Adrenal gland (tissue), 12 donors: ENCODE results near the gene MYO9B. TPM values are rescaled to one million over a fixed set of nuclear protein-coding genes. Genes with fewer than 3 reads are reported as not detected.

Experiments used
- DNase-seq, 7 donors: peaks; one replicate each; pipeline ENCODE4 v3.0.0-alpha.2; 2019 to 2020
- H3K27ac ChIP-seq, 5 donors: fragments of 200-600 bp; sonication (generic) in 4 of 5; 1 replicate in 3 of 5; 2 replicates in 2 of 5; pipeline versions ENCODE4 v1.5.1 to v1.8.0; 2016 to 2020; ENCODE audit warnings: mild to moderate bottlenecking in 1 of 5
- H3K27me3 ChIP-seq: fragments of 200-600 bp; 2 replicates; pipeline ENCODE4 v1.8.0; 2021
- H3K36me3 ChIP-seq, 2 donors: fragments of 200-600 bp; replicated peaks in 1 of 2; 1 replicate in 1 of 2; 2 replicates in 1 of 2; pipeline versions ENCODE4 v1.5.1 to v1.8.0; 2018 to 2022
- H3K4me1 ChIP-seq, 2 donors: fragments of 200-600 bp; replicated peaks in 1 of 2; 1 replicate in 1 of 2; 2 replicates in 1 of 2; pipeline versions ENCODE4 v1.5.1 to v1.8.0; 2018 to 2021
- H3K4me3 ChIP-seq, 4 donors: fragments of 200-600 bp; sonication (generic) in 3 of 4; one replicate each; pipeline ENCODE4 v1.5.1; 2016 to 2018
- H3K9me3 ChIP-seq, 3 donors: fragments of 200-600 bp; sonication (generic) in 1 of 3; replicated peaks in 1 of 3; 1 replicate in 2 of 3; 2 replicates in 1 of 3; pipeline versions ENCODE4 v1.5.1 to v1.8.0; 2016 to 2021
- CTCF ChIP-seq, 6 experiments: fragments of 450-650 bp in 4 of 6; fragments of 200-600 bp in 2 of 6; sonication (generic) in 1 of 6; IDR thresholded peaks; 1 replicate in 5 of 6; 2 replicates in 1 of 6; pipeline versions ENCODE4 v1.5.1 to v1.8.0; 2016 to 2021; ENCODE audit warnings: antibody characterized with exemption in 6 of 6, mild to moderate bottlenecking in 2 of 6, moderate library complexity in 1 of 6
- POLR2A ChIP-seq, 2 donors: fragments of 450-650 bp; IDR thresholded peaks; one replicate each; pipeline ENCODE4 v1.6.1; 2017; ENCODE audit warnings: antibody characterized with exemption in 2 of 2, mild to moderate bottlenecking in 2 of 2, moderate library complexity in 1 of 2
- WGBS, 4 donors: extraction: QIAGEN DNeasy Blood & Tissue Kit in 2 of 4; methylation state at CpG; one replicate each; pipeline versions ENCODE4 v1.1.5 to v1.1.7; 2013 to 2017; 5-methylcytosine and 5-hydroxymethylcytosine counted together
- intact Hi-C, 2 donors: fragments of 100-400 bp; cut with DNase I; formaldehyde crosslinking; loops; one replicate each; pipeline versions ENCODE4 v1.14.1 to v1.15.0; 2022 to 2023
- polyA plus RNA-seq, 3 donors: library from polyadenylated mRNA; stranded (reverse); fragments of 200-250 nt in 2 of 3; fragments of 350-450 nt in 1 of 3; fragmentation: Illumina TruSeq in 1 of 3; extraction: RNeasy Lipid Tissue Mini Kit (QIAGEN cat#74804) in 1 of 3; gene quantifications; one replicate each; pipeline ENCODE4 v1.2.3, GENCODE V29; 2013 to 2014
- total RNA-seq, 9 donors: library from RNA; depleted of rRNA in 4 of 9; stranded (reverse); fragments of >200 nt in 4 of 9; fragments of 120-200 nt in 1 of 9; fragmentation: NEBNext Ultra II Directional in 1 of 9; extraction: Animal tissue kit (Norgen Biotek cat#: 25700) in 1 of 9; gene quantifications; one replicate each; pipeline versions ENCODE4 v1.1.0 to v1.2.4, GENCODE V29; 2013 to 2023
- donor health status: healthy with polysubstance abuse.
- donor health status: Bipolar disorder and iron deficiency.
- donor health status: DM: yes; HTN: yes; CAD: no.
- donor health status: DM: no; HTN: no; CAD: no.
- donor health status: DM: no; HTN: no; CAD: no.
- donor health status: DM: yes; HTN: yes; CAD: no.

Gene MYO9B
- total and polyA plus RNA-seq, 12 donors, result 23.6 to 236 (median 86.3) TPM

GRCh38 chr19:17069193-17069592 lies 6.4 kb upstream of the MYO9B start:
- 68 to 80% (median 76%) methylated on average over 8 to 9 of the region's 9 CpGs for WGBS, 4 donors
- H3K4me1 ChIP-seq, result peaks cover 3 to 5% of the 10 kb centered on the region in 2 donors
- no peaks in the 10 kb centered on the region for H3K27me3 ChIP-seq
- intact Hi-C loops, result loop anchor here (5.0 kb wide), 1 partner anchor 213 kb away; the partner anchor contains the start of gene ANKLE1 (in 2 of the 2)
- H3K4me3 ChIP-seq, result no peak overlapping the region
- DNase-seq, result no peak
- no peak overlapping the region for H3K27ac ChIP-seq
- TF ChIP-seq CTCF (IDR thresholded peaks at IDR 0.05), result no peak
- H3K9me3 ChIP-seq, result no peaks in the 10 kb centered on the region
- H3K36me3 ChIP-seq, result no peaks in the 10 kb centered on the region

GRCh38 chr19:17070421-17070820 lies 5.2 kb upstream of the MYO9B start:
- TF ChIP-seq POLR2A (IDR thresholded peaks at IDR 0.05) (no peak), CTCF (IDR thresholded peaks at IDR 0.05) (no peak)
- Histone ChIP-seq H3K36me3 (no peaks in the 10 kb centered on the region), H3K4me1 (peaks cover 9 to 11% of the 10 kb centered on the region in 2 donors), H3K27ac (no peak overlapping the region), H3K4me3 (no peak overlapping the region), H3K27me3 (no peaks in the 10 kb centered on the region), H3K9me3 (no peaks in the 10 kb centered on the region)
- WGBS, 4 donors, result 91 to 94% (median 93%) methylated on average over 12 of the region's 12 CpGs
- intact Hi-C loops, result no loop called here
- DNase-seq, result no peak

GRCh38 chr19:17070912-17071311 lies 4.7 kb upstream of the MYO9B start:
- DNase-seq, result no peak
- Histone ChIP-seq H3K36me3 (no peaks in the 10 kb centered on the region), H3K27ac (no peak overlapping the region), H3K4me3 (no peak overlapping the region), H3K9me3 (no peaks in the 10 kb centered on the region), H3K4me1 (peaks cover 9 to 11% of the 10 kb centered on the region in 2 donors), H3K27me3 (no peaks in the 10 kb centered on the region)
- TF ChIP-seq CTCF (IDR thresholded peaks at IDR 0.05), result no peak
- TF ChIP-seq POLR2A (IDR thresholded peaks at IDR 0.05), result no peak
- intact Hi-C loops, result no loop called here
- WGBS, 4 donors, result 86 to 92% (median 89%) methylated on average over 6 to 7 of the region's 7 CpGs

GRCh38 chr19:17073869-17074633 lies 1.5 kb upstream of the MYO9B start:
- H3K27me3 ChIP-seq, result no peaks in the 10 kb centered on the region
- TF ChIP-seq CTCF (IDR thresholded peaks at IDR 0.05) (no peak), POLR2A (IDR thresholded peaks at IDR 0.05) (no peak)
- WGBS, 4 donors, result 40 to 60% (median 44%) methylated on average over 7 to 18 of the region's 18 CpGs
- H3K9me3 ChIP-seq, result no peaks in the 10 kb centered on the region
- peaks cover 23 to 34% of the 10 kb centered on the region in 2 donors for H3K4me1 ChIP-seq
- peak overlapping the region in 2 of 4 donors; percentile 72 to 73 for H3K4me3 ChIP-seq
- intact Hi-C loops, result no loop called here
- H3K27ac ChIP-seq, result peak overlapping the region in 3 of 5 donors; percentile 77 to 95 (median 83)
- no peaks in the 10 kb centered on the region for H3K36me3 ChIP-seq
- DNase-seq, result peak in 4 of 7 donors; percentile 59 to 73 (median 63)
